ENCODE results near the gene IGSF8.
A peak's percentile ranks its signal among the peaks of the same experiment; 100 is the strongest.

The IGSF8 gene, protein sequence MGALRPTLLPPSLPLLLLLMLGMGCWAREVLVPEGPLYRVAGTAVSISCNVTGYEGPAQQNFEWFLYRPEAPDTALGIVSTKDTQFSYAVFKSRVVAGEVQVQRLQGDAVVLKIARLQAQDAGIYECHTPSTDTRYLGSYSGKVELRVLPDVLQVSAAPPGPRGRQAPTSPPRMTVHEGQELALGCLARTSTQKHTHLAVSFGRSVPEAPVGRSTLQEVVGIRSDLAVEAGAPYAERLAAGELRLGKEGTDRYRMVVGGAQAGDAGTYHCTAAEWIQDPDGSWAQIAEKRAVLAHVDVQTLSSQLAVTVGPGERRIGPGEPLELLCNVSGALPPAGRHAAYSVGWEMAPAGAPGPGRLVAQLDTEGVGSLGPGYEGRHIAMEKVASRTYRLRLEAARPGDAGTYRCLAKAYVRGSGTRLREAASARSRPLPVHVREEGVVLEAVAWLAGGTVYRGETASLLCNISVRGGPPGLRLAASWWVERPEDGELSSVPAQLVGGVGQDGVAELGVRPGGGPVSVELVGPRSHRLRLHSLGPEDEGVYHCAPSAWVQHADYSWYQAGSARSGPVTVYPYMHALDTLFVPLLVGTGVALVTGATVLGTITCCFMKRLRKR

DNA sequence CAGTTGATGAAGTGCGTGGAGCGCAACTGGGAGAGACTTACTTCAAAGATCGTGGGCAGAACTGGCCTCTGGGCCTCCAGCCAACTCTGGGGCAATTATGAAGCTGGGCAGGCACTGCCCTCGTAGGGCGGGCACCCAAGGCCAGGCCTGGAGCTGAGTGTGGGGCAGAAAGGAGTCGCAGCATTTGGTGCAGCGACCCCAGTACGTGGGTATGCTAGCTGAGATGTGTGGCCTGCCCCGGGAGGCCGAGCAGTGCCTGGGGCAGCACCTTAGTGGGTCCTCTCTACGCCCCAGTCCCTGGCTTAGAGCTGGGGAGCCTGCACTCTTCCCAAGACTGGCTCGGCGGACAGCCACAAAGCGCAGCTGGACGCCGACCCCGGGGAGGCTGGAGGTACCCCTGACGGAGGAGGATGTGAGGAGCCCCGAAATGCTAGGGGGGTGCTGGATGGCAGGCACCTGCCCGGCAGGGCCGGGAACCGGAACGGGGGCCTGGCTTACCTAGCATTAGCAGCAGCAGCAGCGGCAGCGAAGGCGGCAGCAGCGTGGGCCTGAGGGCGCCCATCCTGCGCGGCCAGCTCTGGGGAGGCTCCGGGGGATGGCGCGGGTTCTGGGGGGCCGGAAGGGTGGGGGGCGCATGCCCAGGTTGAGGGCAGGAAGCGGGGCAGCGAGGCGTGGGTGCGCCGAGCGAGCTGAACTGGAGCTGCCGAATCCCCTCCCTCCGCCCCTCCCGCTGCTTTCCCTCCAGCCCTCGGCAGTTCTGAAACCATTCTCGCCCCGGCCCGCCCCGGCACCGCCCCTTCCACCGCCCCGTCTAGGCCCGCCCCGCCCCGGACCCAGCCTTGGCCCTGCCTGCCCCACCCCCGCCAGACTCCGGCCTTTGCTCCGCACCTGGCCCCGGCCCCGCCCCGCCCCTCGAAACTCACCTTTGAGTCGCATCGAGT, at the start of gene IGSF8:
Gene IGSF8, minus strand, starts transcription at position 709 of the 941 bp plus-strand sequence. Its CDS starts 147 bp downstream, at position 562.
- DNase-seq, result peak; percentile 94

DNA sequence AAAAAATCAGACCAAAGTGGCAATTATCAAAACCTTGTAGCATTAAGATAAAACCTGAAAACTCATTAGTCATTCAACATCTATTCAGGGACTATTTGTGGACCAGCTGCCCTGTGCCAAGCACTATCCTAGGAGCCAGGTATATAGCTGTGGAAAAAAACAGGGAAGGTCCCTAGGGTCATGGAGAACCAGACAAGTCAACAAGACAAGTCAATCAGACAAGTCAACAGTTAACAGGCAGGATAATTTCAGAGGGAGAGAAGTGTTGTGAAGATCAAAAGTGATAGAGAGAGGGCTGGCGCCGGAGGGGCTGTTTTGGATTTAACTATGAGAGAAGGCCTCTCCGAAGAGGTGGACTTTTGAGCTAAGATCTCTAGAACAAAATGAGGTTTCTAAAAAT, 49.7 kb upstream of the IGSF8 start:
- DNase-seq, result no peak

DNA sequence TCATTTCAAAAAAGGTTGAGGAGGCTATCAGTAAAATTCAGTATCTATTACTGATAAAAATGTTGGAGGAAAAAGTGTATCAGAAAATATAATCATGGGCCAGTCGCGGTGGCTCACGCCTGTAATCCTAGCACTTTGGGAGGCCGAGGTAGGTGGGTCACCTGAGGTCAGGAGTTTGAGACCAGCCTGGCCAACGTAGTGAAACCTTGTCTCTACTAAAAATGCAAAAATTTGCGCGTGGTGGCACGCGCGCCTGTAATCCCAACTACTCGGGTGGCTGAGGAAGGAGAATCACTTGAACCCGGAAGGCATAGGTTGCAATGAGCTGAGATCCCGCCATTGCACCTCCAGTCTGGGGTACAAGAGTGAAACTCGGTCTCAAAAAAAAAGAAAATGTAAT, 47.7 kb upstream of the IGSF8 start:
- DNase-seq, result no peak

DNA sequence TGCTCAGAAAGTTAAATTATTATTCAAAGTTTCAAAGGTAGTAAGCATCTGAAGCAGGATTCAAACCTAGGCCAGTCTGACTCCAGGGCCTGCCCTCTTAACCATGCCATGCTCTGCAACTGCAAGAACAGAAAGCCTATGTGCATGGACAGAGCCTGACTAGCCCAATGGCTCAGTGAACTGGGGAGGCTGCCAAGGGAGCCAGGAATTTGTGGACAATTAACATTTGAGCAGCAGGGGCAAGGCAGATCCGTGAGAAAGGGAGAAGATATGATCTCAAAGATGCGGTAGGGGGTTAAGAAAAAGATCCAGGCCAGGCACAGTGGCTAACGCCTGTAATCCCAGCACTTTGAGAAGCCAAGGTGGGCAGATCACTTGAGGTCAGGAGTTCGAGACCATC, 46.5 kb upstream of the IGSF8 start:
- DNase-seq, result no peak

DNA sequence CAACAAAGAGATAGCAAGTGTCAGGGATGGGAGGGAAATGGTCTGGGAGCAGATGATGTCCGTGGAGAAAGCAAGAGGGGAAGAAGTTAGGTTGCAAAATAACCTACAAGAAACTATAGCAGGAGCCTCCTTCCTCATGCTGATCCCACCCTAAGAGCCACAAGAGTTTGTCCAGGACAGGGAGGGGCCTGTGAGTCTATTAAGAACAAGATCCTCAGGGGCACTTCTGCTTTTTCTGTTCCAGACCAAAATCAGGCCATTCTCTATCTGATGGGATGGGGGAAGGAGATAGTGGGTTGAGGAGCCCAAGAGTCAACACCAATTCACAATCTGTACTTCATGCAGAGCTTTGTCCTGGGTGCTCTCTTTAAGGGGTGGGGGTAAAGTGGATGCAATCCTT, 45.3 kb upstream of the IGSF8 start:
- DNase-seq, result no peak

DNA sequence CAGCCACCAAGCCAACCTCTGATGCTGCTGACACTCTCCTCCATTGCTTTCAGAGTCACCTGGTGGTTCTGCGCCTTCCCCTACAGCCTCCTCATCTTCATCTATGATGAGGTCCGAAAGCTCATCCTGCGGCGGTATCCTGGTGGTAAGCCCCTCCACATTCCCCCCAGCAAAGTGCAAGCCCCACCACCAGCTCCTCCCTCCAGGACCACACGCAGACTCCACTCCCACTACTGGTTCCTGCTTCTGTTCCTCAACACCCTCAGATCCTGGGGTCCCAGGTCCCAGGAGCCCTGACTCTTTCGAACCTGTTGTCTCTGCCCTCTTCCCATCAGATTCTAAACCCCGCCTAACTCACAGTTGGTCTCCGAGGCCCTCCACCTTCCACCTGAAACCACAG, 41.4 kb upstream of the IGSF8 start:
- DNase-seq, result no peak

DNA sequence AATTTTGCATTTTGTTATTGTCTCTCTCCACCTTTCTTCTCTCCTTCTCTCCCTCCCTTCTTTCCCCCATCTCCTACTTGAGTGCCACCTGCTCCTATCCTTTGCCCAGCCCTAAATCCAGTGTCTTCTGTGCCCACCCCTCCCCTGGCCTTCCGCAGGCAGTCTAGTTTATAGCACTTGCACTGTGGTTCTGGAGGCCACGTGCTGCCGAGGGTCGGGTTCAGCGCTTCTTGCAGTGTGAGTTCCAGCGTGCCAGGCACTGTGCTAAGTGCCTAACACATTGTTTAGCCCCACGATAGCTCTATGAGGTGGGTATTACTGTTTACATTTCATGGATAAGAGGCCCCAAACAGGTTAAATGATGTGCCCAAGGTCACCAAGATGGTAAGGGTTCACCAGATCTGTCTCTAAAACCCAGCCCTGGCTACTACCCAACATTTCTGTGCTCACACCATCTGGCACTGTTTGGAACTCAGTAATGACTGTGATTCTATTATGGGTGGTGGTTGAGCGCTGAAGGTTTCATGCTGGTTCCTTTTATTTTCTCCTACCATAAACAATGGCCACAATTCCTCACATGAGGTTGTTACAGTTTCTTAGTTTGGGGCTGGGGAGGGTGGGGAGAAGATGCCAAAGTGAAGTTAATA, 38.9 kb upstream of the IGSF8 start:
- DNase-seq, result no peak

DNA sequence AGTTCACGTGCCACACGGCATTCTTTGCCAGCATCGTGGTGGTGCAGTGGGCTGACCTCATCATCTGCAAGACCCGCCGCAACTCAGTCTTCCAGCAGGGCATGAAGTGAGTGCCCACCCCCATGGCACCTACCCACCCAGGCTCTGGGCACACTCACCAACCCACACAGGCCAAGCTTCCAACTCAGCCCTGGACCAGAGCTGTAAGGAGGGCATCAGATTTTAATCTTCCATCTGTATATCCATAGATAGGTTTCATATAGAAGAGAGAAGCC, 38.4 kb upstream of the IGSF8 start:
- no peak for DNase-seq

DNA sequence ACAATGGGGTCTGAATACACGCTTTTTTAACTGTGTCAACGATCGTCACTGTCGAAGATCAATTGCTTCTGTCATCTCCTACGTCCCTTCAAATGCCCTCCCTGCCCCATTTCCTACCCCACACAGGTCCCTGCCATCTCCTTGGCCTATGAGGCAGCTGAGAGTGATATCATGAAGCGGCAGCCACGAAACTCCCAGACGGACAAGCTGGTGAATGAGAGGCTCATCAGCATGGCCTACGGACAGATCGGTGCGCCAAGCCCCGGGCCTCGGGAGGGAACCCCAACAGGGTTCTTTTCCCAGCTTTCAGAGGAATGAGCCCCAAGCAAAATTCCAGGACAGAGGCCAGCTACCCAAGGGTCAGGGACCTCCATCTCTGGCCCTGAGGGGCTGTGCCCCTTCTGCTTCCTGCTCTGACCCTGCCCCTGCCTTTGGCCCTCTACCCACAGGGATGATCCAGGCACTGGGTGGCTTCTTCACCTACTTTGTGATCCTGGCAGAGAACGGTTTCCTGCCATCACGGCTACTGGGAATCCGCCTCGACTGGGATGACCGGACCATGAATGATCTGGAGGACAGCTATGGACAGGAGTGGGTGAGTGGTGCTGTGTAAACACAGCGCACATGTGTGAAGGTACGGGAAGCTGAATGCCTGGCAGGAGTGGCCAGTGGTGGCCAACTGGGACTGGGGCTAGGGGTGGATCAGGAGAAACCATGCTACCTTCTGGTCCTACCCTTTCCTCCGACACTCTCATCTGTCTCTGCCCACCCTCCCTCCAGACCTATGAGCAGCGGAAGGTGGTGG, 37.9 kb upstream of the IGSF8 start:
- DNase-seq, result no peak

DNA sequence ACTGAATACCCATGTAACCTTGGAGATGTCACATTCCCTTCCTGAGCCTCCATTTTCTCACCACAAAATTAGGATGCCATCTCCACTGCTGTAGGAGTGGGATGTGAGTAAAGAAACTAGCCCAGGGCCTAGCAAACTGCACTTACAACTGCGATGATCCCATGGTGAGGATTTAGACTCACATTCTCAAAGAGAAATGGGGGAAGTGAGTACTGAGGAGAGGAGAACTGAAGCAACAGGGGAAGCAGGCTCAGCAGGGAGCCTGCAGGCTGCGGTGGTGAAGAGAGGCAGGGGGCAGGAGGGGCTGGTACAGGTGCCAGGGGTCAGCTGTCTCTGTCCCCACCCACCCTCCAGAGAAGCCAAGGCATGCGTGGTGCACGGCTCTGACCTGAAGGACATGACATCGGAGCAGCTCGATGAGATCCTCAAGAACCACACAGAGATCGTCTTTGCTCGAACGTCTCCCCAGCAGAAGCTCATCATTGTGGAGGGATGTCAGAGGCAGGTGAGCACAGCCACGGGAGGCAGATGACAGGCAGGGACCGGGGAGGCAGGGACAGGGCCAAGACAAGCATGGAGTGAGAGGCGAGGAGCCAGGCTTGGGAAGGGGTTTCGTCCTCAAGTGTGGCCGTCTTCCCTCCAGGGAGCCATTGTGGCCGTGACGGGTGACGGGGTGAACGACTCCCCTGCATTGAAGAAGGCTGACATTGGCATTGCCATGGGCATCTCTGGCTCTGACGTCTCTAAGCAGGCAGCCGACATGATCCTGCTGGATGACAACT, 36.6 kb upstream of the IGSF8 start:
- DNase-seq, result no peak

DNA sequence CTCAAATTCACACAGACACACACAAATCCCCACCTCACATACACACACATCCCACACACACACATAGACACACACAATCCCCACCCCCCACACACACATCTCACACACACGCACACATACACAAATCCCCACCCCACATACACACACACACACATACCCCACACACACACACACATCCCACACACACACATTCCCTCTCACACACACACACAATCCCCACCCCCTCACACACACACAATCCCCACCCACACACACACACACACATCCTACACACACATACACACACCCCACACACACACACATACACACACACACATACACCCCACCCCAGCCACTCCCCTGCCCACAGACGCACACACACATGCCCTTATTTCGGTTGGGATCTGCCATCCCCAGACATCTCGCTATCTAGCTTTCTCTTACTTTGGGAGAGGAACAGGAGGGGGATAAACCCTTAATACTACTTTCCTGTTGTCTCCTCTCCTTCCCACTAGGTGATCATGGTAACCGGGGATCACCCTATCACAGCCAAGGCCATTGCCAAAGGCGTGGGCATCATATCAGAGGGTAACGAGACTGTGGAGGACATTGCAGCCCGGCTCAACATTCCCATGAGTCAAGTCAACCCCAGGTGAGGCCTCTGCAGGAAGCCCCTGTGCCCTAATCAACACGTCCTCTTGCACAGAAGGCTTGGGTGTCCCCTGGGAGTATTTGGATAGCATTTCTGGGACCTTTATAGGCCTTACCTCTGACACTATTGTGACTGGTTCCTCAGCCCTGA, 35.8 kb upstream of the IGSF8 start:
- no peak for DNase-seq

DNA sequence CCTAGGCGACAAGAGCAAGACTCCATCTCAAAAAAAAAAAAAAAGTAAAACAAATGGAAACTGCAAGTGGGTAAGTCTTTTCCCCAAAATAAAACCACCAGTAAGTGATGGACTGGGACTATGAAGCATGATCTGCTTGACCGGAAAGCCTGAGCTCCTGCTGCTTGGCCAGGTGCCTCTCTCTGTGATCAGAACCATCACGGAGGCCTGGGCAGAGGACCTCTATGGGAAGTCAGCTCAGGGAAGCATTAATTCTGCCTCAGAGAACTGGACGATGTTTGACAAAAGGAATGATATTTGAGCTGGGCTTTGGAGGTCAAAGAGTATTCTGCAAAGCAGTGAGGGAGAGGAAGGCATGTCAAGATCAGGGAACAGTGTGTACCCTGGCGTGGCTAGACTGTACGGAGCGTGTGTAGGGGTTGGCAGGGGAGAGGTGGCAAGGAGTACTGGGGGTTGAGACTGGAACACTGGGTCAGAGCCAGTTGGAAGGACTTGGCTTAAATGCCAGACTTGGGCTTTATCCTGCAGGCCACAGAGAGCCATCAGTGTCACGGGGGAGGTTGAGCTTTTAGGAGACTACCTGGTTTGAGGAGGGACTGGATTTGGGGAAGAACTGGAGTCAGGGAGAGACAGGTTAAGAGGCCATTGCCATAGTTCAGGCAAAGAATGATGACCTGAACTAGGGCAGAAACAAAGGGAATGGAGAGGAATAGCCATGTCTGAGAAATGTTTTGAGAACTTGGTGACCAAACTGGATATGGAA, 33.6 kb upstream of the IGSF8 start:
- no peak for DNase-seq

DNA sequence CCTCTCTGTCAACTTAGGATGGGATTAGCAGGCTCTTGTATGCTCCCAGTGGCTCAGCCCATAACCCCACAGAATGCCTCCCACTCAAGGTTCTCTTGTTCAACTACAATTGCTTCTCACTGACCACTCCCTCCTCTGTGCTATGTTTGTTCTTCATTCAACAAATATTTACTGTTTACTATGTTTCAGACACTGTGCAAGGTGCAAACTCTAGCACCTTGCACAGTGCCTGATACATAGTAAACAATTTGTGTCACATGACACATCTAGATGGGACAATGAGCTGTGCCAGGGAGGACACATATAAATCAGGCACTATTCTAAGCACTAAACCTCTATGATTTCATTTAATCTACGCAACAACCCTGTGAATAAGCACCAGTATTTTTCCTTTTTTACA, 32.5 kb upstream of the IGSF8 start:
- no peak for DNase-seq

DNA sequence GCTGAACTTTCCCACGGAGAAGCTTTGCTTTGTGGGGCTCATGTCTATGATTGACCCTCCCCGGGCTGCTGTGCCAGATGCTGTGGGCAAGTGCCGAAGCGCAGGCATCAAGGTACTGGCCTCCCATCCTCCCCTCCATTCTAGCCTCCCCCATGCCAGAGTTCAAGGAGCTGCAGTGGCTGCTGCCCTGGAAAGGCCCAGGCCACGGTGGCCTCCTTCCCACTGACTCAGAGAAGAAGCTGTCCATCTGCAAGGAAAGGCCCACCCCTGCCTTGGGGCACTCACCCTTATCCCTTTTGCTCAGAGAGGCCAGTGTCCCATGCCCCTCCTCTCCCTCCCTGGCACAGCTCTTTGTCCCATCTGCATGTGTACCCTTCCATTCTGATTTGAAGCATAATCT, 32.1 kb upstream of the IGSF8 start:
- no peak for DNase-seq

DNA sequence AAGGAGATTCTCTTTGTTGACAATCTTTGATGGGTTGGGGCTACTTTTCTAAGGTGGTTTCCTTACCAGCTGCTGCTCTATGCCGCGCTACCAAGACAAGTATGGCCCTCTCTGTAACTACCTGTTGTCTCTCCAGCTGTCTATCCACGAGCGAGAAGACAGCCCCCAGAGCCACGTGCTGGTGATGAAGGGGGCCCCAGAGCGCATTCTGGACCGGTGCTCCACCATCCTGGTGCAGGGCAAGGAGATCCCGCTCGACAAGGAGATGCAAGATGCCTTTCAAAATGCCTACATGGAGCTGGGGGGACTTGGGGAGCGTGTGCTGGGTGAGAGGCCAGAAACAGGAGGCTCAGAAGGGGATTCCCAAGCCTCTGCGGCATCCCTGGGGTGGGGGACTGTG, 31.5 kb upstream of the IGSF8 start:
- DNase-seq, result no peak

DNA sequence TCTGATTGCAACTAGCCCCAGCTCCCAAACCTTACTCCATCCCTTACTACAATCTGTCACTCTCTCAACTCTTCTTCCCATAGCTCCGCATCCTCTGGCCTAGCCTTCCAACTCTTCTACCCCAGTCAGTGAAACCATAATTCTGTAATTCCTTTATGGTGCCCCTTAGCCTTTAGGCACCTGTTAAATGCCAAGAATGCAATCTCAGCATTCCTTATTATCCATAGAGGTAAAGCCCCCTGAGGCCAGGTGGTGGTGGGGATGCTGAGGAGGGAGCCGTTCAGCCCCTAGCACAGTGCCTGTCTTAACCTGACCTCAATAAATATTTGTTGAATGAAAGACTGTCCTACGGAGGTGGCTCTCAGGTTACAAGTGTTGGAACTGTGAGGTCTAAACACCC, 31.1 kb upstream of the IGSF8 start:
- no peak for DNase-seq

DNA sequence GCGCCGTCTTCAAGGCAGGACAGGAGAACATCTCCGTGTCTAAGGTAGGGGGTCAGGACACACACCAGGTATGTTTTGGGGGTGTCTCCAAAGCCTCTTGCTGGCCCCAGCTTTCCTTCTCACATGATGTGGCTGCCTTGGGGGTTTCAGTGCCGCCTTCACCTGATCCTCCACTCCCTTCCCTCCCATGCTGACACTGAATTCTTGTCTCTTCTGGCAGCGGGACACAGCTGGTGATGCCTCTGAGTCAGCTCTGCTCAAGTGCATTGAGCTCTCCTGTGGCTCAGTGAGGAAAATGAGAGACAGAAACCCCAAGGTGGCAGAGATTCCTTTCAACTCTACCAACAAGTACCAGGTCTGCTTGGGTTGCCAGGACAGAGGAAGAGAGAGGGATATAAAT, 30.6 kb upstream of the IGSF8 start:
- DNase-seq, result no peak

DNA sequence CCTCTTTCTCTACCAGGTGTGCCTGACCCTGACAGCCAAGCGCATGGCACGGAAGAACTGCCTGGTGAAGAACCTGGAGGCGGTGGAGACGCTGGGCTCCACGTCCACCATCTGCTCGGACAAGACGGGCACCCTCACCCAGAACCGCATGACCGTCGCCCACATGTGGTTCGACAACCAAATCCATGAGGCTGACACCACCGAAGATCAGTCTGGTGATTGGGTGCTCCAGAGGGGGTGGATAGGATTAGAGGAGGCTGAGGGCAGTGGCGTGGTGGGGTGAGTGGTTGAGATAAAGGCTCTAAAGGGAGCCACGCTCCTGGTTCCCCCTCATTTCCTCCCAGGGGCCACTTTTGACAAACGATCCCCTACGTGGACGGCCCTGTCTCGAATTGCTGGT, 30.2 kb upstream of the IGSF8 start:
- DNase-seq, result no peak

DNA sequence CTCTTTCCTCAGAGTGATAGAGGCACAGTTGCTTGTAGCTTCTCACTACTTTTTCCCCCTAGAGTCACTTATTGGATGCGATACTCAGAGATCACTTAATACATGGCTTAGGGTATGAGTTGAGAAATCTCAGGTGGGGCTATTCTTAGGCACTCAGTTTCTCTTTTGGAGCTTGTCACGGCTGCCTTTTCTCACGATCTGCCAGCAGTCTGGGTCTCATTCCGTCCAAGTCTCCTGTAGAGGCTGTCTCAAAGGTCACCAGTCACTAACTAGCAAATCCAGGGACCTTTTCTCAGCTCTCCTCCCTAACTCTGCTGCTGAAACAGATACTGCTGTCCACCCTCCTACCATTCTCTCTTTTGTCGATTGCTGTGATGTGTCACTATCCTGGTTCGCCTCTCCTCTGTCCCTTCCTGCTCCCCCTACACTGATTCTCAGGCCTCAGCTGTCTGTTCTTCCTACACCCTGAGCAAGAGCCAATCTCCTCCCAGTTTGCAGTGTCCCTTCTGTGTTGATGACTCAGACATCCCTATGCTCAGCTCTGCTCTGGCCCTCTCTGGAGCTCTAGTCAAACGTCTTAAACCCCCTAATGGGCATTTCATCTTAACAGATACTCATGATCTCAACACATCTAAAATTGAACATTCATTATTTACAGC, 29.6 kb upstream of the IGSF8 start:
- no peak for DNase-seq

Data from left hindlimb (tissue), 1 donor.